HUDEP-2 (cell line): Measurements from ENCODE around the gene KCNIP2.

Experiments used
- DNase-seq, 76 experiments: peaks; one replicate each; lab custom pipeline; 2025; ENCODE audit not compliant: unreplicated experiment in 76 of 76; lab: John Stamatoyannopoulos, UW

KCNIP2 gene

GRCh38 chr10:101856626-101857025, 13.0 kb upstream of the KCNIP2 start:
- DNase-seq, result no peak

GRCh38 chr10:101851411-101852116, 8.0 kb upstream of the KCNIP2 start:
- DNase-seq, result no peak

- no peak for DNase-seq
Measured at GRCh38 chr10:101850749-101851148, 7.1 kb upstream of the KCNIP2 start.

GRCh38 chr10:101848894-101849351, 5.3 kb upstream of the KCNIP2 start:
- DNase-seq, result no peak

GRCh38 chr10:101848408-101848807, 4.8 kb upstream of the KCNIP2 start:
- DNase-seq, result no peak

- no peak for DNase-seq
Measured at GRCh38 chr10:101845893-101846292, 2.3 kb upstream of the KCNIP2 start.

- DNase-seq, result no peak
Measured at GRCh38 chr10:101841826-101842225, 1.8 kb downstream of the KCNIP2 start.

GRCh38 chr10:101840741-101841453, 2.7 kb downstream of the KCNIP2 start:
- DNase-seq, result peak in 71 of 76 experiments; percentile 16 to 86 (median 62)

GRCh38 chr10:101840102-101840684, 3.4 kb downstream of the KCNIP2 start:
- DNase-seq, result peak in 39 of 76 experiments; percentile 11 to 64 (median 40)

- DNase-seq, result peak in 60 of 76 experiments; percentile 6 to 77 (median 55)
Measured at GRCh38 chr10:101839416-101840063, 4.1 kb downstream of the KCNIP2 start.

- DNase-seq, result no peak
Measured at GRCh38 chr10:101839002-101839401, 4.6 kb downstream of the KCNIP2 start.

- no peak for DNase-seq
Measured at GRCh38 chr10:101838416-101838970, 5.1 kb downstream of the KCNIP2 start.

GRCh38 chr10:101837748-101838147, 5.9 kb downstream of the KCNIP2 start:
- no peak for DNase-seq

GRCh38 chr10:101835362-101835761, 8.2 kb downstream of the KCNIP2 start:
- DNase-seq, result no peak

- peak in 34 of 76 experiments; percentile 12 to 70 (median 30) for DNase-seq
Measured at GRCh38 chr10:101834341-101834740, 9.3 kb downstream of the KCNIP2 start.

- DNase-seq, result no peak
Measured at GRCh38 chr10:101833466-101833865, 10.1 kb downstream of the KCNIP2 start.

GRCh38 chr10:101832325-101832771, 11.3 kb downstream of the KCNIP2 start:
- no peak for DNase-seq

- no peak for DNase-seq
Measured at GRCh38 chr10:101831169-101831811, 12.3 kb downstream of the KCNIP2 start.

- DNase-seq, result peak in 75 of 76 experiments; percentile 22 to 95 (median 87)
Measured at GRCh38 chr10:101830322-101831168, 13.1 kb downstream of the KCNIP2 start.
